GM19397 (cell line): ENCODE data around the gene SAMD8.
"Not testable (repeated sequence)": the region's sequence is repeated elsewhere in the genome, so short reads cannot be mapped to it uniquely, and the experiment has no call there.

ENCODE experiments used
- ATAC-seq: cut with Tn5 transposase; IDR thresholded peaks from one replicate; pipeline ENCODE4 v1.9.1; 2021; ENCODE audit warnings: mild to moderate bottlenecking, moderate library complexity; ENCODE audit not compliant: unreplicated experiment

The SAMD8 gene

GRCh38 chr10:75212343-75212742 is 100.9 kb downstream of the SAMD8 start:
- ATAC-seq: no peak

DNA sequence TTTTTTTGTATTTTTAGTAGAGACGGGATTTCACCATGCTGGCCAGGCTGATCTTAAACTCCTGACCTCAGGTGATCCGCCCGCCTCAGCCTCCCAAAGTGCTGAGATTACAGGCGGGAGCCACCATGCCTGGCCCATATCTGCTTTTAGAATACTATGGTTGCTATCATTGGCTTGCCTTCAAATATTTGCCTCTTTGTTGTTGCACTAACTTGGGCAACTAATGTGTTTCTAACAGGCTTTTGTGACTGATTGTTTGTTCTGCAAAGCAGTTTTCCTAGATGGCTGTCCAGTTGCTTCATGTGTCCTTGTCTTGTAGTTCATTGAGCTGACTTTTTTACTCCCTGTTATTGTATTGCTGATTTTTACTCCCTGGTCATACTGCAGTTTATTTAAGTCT is 108.8 kb downstream of the SAMD8 start:
- no peak for ATAC-seq

DNA sequence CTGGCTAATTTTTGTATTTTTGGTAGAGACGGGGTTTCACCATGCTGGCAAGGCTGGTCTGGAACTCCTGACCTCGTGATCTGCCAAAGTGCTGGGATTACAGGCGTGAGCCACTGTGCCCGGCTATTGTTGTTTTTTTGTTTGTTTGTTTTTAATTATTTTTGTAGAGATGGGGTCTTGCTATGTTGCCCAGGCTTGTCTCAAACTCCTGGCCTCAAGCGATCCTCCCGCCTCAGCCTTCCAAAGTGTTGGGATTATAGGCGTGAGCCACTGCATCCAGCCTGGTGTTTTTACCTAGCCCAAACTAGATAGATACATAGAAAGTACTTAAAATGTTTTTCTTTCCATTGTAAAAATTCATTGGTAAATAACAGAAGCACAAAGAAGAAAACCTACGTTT is 110.0 kb downstream of the SAMD8 start:
- not testable (repeated sequence) for ATAC-seq

DNA sequence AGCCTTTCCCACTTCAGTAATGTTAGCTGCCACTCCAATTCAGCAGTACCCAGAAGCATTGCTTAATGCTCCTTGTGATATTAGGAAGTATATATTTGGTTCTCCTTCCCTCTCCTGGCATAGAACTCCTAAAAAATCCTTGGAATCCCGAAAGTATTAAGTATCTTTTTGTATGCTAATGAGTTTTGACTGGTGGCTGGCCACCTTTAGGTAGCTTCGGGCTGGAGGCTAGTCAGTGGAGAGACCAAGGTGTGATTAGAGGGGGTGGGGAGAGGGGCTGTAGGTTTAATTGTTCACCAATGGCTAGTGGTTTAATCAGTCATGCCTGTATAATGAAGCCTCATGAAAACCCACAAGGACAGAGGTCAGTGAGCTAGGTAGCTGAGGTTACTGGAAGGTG is 112.1 kb downstream of the SAMD8 start:
- no peak for ATAC-seq

DNA sequence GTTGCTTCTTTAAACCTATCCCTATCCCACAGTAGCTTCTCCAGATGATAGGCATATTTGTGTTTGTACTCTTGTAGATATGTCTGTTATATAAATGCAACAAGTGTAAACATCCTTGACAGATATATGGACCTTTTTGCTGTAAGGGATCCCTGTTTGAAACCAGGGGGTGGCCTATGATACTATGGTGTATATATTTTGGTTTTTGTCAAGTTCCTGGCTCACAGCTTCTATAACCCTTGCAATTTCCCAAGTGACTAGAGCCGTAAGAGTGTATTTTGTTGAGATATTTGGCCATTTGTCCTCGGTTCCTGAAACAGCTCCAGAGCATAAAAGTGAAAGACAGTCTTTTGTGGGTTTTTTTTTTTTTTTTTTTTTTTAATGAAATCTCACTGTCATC is 114.6 kb downstream of the SAMD8 start:
- no peak for ATAC-seq

- ATAC-seq: no peak
Observed at GRCh38 chr10:75226656-75227055, 115.2 kb downstream of the SAMD8 start.

- no peak for ATAC-seq
Observed at GRCh38 chr10:75228278-75228677, 116.8 kb downstream of the SAMD8 start.

GRCh38 chr10:75228834-75229233 is 117.4 kb downstream of the SAMD8 start:
- no peak for ATAC-seq

DNA sequence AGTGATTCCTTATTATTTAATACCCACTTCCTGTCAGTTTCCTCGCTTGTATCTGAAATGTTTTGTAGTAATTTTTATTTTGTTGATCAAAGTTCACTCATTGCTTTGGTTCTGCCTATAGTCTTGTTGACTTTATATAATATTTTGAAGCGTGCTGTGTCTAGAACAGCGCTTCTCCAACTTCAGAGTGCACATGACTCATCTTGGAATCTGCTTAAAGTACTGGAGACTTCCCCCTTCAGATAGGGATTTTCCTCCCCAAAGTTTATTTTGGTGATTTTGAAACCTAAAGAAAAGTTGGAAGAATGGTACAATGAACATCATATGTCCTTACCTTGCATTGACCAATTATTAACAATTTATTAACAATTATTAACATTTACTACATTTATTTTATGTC is 118.5 kb downstream of the SAMD8 start:
- ATAC-seq: no peak

- peak; percentile 23 for ATAC-seq
Observed at GRCh38 chr10:75230600-75231038, 119.2 kb downstream of the SAMD8 start.
